ENCODE results near the gene PPP1R1A. TPM values are rescaled to one million over a fixed set of nuclear protein-coding genes. Genes with fewer than 3 reads are reported as not detected.
A peak's percentile ranks its signal among the peaks of the same experiment; 100 is the strongest.

The PPP1R1A gene
- total and polyA plus RNA-seq, 2 donors (not counting 1 experiment from before 2014, with no cell fraction given) = not detected

- H3K27me3 ChIP-seq (replicated peaks in 1 of 4; ENCODE audit: control extremely low read depth in 1 of 4, control insufficient read depth in 3 of 4, insufficient read depth in 4 of 4, low read length in 3 of 4) = peaks cover 0 to 2% (median 0%) of the 10 kb centered on the region in 4 experiments
- peaks cover 9% of the 10 kb centered on the region for H3K27me3 Mint-ChIP-seq
- TF ChIP-seq EZH2 (IDR thresholded peaks at IDR 0.05; ENCODE audit: borderline replicate concordance, insufficient read depth, low read depth, low read length, poor library complexity, severe bottlenecking) (no peak), CTCF (IDR thresholded peaks at IDR 0.05) (peak; percentile 99)
- H3K27ac ChIP-seq (ENCODE audit: low read length in 2 of 2) = no peak overlapping the region
- H3K9me3 Mint-ChIP-seq (ENCODE audit: insufficient read depth) = no peaks in the 10 kb centered on the region
- no peak overlapping the region for H3K4me2 ChIP-seq (replicated peaks; ENCODE audit: low read depth, low read length, poor library complexity, severe bottlenecking)
- no peaks in the 10 kb centered on the region for H3K79me2 ChIP-seq (ENCODE audit: control insufficient read depth, insufficient read depth, low read length)
- no peaks in the 10 kb centered on the region for H3K36me3 ChIP-seq (replicated peaks in 1 of 2; ENCODE audit: control extremely low read depth in 1 of 2, control insufficient read depth in 1 of 2, extremely low read depth in 1 of 2, insufficient read depth in 2 of 2, low read length in 1 of 2)
- no peaks in the 10 kb centered on the region for H4K20me1 ChIP-seq (ENCODE audit: control insufficient read depth, insufficient read depth, low read length, poor library complexity, severe bottlenecking)
- H3K4me1 Mint-ChIP-seq = peaks cover 8% of the 10 kb centered on the region
- peaks cover 0 to 5% of the 10 kb centered on the region in 2 donors for H3K4me1 ChIP-seq (ENCODE audit: control insufficient read depth in 2 of 2, insufficient read depth in 2 of 2, low read length in 2 of 2)
- ChIA-PET POLR2A (no interaction called here), CTCF (interaction anchor here (0.5 to 3.1 kb wide), 17 partner anchors 9 to 974 kb away, joined by 3 to 17 read pairs (median 5); no protein-coding TSS in a partner anchor)
- H3K4me3 Mint-ChIP-seq = no peak overlapping the region
- H3K4me3 ChIP-seq (ENCODE audit: control extremely low read depth in 1 of 5, extremely low read depth in 1 of 5, insufficient read depth in 1 of 5, low read depth in 2 of 5, low read length in 4 of 5) = no peak overlapping the region
- ATAC-seq (ENCODE audit: low read depth) (peak; percentile 99), DNase-seq (peak; percentile 81)
- H2AFZ ChIP-seq (ENCODE audit: insufficient read depth, low read depth, low read length, poor library complexity, severe bottlenecking) = peak overlapping the region; percentile 31
- H3K27ac Mint-ChIP-seq = no peak overlapping the region
- WGBS (ENCODE audit: insufficient coverage) = 0% methylated on average over 5 of the region's 11 CpGs
- intact Hi-C loops (cut with micrococcal nuclease) = no loop called here
- H3K9me3 ChIP-seq (ENCODE audit: control extremely low read depth in 1 of 3, control insufficient read depth in 2 of 3, insufficient read depth in 1 of 3, low read length in 2 of 3) = no peaks in the 10 kb centered on the region
- H3K9ac ChIP-seq (ENCODE audit: low read length) = no peak overlapping the region
Measured at GRCh38 chr12:54579696-54580333, 8.6 kb downstream of the PPP1R1A start.

DNA sequence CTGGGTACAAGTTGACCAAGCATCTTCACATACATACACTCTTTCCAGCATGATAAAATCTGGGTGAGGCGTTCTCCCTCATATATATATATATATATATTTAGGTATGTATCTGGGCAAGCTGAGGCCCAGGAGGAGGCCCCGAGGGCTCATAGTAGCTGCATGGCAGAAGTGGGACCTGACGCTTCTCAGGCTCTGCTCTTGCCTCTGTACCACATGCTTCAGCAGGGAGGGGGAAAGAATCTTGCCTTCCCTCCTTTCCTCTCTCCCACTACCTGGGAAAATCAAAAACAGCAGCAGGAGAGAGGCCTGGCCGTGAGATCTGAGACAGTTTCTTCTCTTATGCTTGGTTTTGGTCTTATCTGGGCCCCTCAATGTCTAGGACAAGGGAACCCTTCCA lies 9.2 kb downstream of the PPP1R1A start:
- Histone ChIP-seq H3K27me3 (replicated peaks in 1 of 4; ENCODE audit: control extremely low read depth in 1 of 4, control insufficient read depth in 3 of 4, insufficient read depth in 4 of 4, low read length in 3 of 4) (peaks cover 0 to 2% (median 0%) of the 10 kb centered on the region in 4 experiments), H3K27ac (ENCODE audit: low read length in 2 of 2) (no peak overlapping the region), H2AFZ (ENCODE audit: insufficient read depth, low read depth, low read length, poor library complexity, severe bottlenecking) (peak overlapping the region; percentile 31), H3K4me2 (replicated peaks; ENCODE audit: low read depth, low read length, poor library complexity, severe bottlenecking) (no peak overlapping the region), H3K9me3 (ENCODE audit: control extremely low read depth in 1 of 3, control insufficient read depth in 2 of 3, insufficient read depth in 1 of 3, low read length in 2 of 3) (no peaks in the 10 kb centered on the region), H3K4me3 (ENCODE audit: control extremely low read depth in 1 of 5, extremely low read depth in 1 of 5, insufficient read depth in 1 of 5, low read depth in 2 of 5, low read length in 4 of 5) (no peak overlapping the region), H3K4me1 (ENCODE audit: control insufficient read depth in 2 of 2, insufficient read depth in 2 of 2, low read length in 2 of 2) (peaks cover 0 to 5% of the 10 kb centered on the region in 2 donors), H3K9ac (ENCODE audit: low read length) (no peak overlapping the region), H4K20me1 (ENCODE audit: control insufficient read depth, insufficient read depth, low read length, poor library complexity, severe bottlenecking) (no peaks in the 10 kb centered on the region), H3K36me3 (replicated peaks in 1 of 2; ENCODE audit: control extremely low read depth in 1 of 2, control insufficient read depth in 1 of 2, extremely low read depth in 1 of 2, insufficient read depth in 2 of 2, low read length in 1 of 2) (no peaks in the 10 kb centered on the region), H3K79me2 (ENCODE audit: control insufficient read depth, insufficient read depth, low read length) (no peaks in the 10 kb centered on the region)
- DNase-seq = no peak
- H3K27me3 Mint-ChIP-seq = peaks cover 3% of the 10 kb centered on the region
- POLR2A ChIA-PET = no interaction called here
- TF ChIP-seq EZH2 (IDR thresholded peaks at IDR 0.05; ENCODE audit: borderline replicate concordance, insufficient read depth, low read depth, low read length, poor library complexity, severe bottlenecking) (no peak), CTCF (IDR thresholded peaks at IDR 0.05) (no peak)
- intact Hi-C loops (cut with micrococcal nuclease) = no loop called here
- CTCF ChIA-PET = interaction anchor here (0.7 to 3.1 kb wide), 12 partner anchors 11 to 373 kb away, joined by 3 to 17 read pairs (median 6); no protein-coding TSS in a partner anchor
- no peaks in the 10 kb centered on the region for H3K9me3 Mint-ChIP-seq (ENCODE audit: insufficient read depth)
- H3K4me3 Mint-ChIP-seq = no peak overlapping the region
- 42% methylated on average over 2 of the region's 4 CpGs for WGBS (ENCODE audit: insufficient coverage)
- H3K27ac Mint-ChIP-seq = no peak overlapping the region
- ATAC-seq (ENCODE audit: low read depth) = no peak
- H3K4me1 Mint-ChIP-seq = peaks cover 8% of the 10 kb centered on the region

Data from B cell (primary cell).